ENCODE results near the gene LSP1.
"Not testable (repeated sequence)": the region's sequence is repeated elsewhere in the genome, so short reads cannot be mapped to it uniquely, and the experiment has no call there.

LSP1 gene

DNA sequence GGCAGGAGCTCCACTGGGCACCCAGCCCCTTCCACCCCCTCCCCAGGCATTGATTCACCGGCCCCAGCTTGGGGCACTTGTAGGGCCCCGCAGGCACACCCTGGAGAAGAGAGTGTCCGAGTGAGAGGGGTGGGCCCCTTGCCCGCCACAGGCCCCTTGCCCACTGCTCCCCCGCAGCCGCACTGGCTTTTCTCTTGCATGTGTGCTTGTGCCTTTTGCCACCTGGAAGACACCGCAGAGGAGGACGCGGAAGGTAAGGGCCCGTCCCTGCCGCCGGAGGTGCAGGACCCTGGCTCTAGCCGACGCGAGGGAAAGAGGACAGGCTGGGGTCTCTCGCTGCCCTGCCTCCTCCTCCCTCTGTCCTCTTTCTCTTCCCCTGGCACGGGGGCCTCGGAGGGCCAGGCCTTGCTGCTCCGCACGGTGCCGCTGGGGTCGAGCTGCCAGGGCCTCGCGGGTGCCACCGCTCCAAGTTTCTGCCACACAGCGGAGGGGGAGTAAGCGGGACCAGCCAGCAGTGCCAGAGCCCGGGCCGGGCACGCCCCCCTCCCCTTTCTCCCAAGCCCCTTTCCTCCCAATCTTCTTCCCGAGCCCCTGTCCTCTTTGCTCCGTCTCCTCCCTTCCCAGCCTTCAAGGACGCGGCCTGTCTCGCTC lies 76.1 kb downstream of the LSP1 start:
- DNase-seq (ENCODE audit: low spot score), result no peak

DNA sequence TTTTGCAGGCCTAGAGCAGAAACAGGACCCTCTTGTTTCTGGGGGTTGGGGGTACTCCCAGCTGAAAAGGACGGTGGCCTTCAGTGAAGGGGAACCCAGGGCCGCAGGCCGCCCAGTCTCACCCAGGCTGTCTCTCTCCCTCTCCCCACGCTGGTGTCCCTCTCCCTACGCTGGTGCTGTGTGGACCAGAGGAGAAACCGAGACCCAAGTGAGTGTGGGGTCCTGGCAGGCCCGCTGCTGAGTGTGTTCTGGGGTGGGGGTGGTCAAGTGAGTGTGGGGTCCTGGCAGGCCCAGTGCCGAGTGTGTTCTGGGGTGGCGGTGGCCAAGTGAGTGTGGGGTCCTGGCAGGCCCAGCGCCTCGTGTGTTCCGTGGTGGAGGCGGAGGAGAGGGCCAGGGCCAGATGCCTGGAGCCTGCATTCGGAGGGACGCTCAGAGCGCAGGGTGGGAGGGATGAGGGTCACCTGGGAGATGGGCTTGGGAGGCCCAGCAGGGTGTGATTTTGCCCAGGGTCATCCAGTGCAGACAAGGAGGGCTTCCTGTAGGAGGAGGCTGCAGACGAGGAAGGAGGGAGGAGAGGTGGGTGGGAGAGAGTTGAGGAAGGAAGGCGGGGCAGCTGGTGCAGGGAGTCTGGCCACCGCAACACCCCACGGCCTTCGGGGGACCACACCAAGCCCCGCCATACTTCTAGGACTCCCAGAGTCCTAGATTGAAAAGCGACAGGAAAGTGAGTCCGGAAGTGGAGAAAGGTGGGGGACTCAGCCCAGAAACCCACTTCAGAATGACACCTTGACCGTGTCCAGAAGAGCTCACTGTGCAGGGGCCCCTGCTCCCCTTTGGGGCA lies 77.0 kb downstream of the LSP1 start:
- DNase-seq (ENCODE audit: low spot score), result no peak

DNA sequence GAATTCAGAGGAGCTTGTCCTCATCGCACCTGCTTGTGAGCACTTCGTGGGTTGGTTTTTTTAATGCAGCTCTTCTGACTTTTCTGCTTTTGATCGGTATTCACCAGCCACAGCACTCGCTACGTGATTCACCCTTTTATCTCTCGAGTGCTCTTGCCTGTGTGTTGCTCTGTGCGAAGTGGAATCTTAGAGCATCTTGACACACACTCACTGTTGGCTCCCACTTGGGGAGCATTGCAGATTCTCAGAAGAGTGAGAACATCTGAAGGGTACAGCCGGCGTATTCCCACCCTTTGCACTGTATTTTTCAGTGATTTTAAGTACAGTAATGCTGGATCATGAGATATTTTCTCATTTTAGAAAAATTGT lies 77.6 kb downstream of the LSP1 start:
- no peak for DNase-seq (ENCODE audit: low spot score)

DNA sequence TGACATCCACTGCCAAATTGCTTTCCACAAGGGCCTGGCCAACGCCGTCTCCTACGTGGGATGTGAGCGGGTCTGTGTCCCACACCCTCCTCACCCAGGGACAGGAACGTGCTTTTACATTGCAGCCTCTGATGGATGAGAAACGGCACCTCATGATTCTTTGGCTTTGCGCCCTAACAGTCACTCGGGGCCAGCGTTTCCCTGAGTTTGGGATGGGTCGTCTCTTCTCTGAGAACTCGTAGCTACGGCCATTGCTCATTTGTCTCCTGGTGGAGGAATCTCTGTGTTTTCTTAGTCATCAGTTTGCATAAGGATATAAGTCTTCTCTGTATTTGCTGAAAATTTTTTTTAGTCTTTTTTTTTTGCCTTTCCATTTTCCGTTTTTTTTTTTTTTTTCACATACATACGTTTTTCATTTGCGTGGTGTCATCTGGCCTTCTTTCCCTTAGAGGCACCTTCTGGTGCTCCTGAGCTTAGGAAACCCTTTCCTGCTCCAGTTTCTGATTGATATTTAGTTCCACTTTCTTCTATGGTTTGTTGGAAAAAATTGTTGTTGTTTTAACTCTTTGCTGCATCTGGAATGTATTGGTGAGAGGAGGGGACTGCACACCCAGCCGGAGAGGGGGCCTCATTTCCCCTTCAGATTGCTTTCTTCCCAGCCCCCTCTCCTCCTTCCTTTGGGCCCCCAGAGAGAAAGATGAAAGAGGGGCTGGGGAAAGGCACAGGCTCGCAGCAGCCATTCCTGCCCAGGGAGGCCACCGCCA lies 78.6 kb downstream of the LSP1 start:
- DNase-seq (ENCODE audit: low spot score), result no peak

DNA sequence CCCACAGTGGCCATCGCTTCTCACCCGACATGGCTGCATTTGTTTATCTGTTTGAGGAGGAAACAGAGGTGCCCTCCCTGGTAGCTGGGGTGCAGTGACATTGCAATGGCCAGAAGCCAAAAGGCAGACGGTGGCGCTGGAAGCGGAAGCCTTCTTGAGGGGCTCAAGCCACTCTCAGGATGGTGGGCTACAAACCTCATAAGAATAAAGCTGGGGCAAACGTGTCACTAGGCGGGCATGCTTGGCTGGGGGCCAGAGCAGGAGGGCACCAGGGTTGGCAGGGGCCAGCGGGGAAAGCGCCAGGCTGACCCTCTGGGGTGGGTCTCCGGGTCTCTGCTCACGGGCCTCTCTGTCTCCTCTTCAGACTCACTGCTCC lies 79.2 kb downstream of the LSP1 start:
- DNase-seq (ENCODE audit: low spot score), result no peak

DNA sequence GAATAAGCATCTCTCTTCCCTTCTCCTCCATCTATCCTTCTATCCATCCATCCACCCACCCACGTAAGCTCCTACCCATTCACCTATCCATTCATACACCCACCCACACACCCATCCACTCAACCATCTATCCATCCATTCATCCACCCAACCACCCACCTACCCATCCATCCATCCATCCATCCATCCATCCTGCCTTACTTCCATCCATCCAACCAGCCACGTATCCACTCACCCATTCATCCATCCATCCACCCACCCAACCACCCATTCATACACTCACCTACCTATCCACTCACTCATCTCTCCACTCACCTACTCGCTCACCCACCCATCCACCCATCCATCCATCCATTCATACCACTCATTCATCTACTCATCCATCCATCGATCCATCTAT lies 79.8 kb downstream of the LSP1 start:
- no peak for DNase-seq (ENCODE audit: low spot score)

DNA sequence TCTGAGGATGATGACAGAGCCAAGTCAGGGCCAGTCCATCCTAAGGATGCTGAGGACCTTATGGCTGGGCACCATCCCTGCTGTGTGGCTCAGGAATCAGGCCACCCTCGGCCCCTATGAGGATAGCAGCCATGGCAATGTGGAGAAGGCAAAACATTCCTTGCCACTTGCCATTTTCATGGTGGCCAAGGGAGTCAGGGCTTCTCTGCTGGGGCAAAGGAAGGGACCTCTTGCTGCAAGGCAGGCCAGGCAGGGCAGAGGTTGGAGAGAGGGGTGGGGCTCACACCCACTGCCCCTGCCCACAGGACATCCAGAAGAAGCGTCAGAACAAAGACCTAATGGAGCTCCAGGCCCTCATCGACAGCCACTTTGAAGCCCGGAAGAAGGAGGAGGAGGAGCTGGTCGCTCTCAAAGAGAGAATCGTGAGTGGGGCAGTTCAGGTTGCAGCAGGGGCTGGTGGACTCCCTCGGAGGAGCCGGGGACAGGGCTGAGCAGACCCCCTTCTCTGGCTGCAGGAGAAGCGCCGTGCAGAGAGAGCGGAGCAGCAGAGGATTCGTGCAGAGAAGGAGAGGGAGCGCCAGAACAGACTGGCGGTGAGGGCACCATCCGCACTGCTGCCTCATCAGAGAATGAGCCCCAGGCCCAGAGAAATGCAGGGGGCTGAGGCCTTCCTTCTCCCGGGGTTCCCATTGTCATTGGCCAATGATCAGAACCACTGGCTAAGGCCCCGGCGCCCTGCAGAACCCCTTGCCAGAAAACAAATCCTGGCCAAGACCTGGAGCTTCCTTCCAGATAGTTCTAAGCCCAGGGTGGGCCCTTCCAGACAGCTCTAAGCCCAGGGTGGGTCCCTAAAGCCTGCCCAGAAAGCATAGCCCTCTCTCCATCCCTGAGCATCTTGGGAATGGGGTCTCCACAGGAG lies 80.8 kb downstream of the LSP1 start:
- DNase-seq (ENCODE audit: low spot score), result no peak

DNA sequence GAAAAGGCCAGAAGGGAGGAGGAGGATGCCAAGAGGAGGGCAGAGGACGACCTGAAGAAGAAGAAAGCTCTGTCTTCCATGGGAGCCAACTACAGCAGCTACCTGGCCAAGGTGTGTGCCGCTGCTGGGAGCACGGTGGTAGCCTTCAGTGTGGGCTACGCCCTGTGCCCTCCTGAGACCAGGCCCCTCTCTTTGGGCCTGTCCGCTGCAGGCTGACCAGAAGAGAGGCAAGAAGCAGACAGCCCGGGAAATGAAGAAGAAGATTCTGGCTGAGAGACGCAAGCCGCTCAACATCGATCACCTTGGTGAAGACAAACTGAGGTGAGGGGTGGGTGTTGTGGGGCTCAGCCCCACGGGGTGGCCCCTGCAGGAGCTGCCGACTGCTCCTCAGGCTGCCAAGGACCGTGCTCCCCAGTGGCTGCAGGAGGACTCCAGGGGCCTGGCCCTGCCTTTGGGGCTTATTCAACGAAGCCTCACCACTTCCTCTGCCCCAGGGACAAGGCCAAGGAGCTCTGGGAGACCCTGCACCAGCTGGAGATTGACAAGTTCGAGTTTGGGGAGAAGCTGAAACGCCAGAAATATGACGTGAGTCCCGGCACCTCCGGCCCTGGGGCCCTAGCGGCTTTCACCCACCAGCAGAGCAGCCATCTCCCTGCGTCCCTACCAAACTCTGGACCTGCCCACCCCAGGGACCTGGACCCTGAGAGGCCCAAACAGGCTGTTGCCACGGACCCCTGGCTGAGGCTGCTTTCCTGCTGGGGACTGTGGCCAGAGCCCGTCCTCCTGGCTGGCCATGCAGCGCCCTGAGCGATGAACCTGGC lies 81.7 kb downstream of the LSP1 start:
- no peak for DNase-seq (ENCODE audit: low spot score)

DNA sequence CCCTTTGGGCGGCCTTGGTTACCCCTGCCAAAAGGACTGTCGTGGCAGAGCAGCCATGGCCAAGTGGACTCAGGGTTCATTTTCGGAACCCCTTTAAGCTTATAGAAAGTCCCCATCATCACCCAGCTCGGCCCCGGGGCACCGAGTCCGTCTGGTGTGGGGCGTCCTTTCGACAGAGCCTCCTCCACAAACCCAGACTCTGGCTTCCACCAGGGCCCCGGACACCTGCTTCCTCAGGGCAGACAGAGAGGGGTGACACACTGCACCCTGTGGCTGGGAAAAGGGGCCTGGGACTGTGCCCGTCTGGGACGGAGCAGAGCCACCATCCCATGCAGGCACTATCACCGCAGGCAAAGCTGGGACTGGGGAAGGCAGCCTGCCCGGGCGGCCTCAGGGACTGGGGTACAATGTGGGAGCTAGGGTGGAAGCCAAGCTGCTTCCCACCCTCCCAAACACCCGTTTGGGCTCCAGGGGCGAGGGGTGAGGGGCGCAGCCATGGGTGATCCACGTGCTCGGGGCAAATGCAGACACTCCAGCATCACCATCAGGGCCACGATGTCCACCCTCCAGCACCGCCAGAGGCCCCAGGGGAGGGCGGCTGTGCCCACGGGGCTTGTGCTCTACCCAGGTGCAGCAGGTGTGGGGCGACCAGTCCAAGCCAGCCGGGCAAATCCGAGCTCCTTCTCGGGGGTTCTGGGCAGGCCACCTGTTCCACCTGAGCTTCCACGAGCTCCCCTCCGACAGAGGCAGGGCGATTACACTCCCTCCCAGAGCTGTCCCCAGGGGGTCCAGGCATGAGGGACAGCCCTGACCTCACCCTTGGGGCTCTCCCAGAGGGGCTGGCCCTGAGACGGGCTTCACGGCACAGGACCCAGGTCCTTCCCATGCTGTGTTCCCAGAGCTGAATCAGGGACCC lies 82.5 kb downstream of the LSP1 start:
- DNase-seq (ENCODE audit: low spot score), result no peak

DNA sequence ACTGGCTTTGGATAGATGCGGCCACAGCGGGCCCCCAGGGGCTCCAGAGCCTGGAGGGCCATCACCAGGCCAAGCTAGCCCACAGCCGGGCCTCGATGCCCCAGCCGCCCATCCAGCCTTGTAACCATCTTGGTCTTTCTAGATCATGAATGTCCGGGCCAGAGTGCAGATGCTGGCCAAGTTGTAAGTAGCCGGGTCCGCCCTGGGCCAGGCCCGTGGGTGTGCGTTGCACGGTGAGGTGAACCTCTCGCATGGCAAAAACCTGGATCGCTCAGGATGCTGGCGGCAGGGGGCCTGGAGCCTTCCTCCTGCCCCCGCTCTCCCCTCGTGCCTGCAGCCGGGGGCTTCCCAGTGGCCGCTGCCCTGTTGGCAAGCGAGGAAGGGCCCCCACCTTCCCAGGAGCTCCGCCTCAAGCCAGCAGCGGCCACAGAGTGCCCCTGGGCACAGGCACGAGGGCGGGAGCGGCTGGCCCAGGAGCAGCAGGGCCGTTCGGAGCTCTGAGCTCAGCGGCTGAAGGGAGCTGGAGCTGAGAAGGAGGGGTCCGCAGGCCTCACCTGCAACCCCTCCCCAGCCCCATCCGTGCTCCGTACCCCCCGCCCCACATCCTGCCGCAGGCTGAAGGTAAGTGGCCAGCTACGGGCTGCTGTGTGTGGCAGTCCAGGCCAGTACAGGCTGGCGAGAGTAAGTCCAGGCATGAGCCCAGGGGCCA lies 83.3 kb downstream of the LSP1 start:
- DNase-seq (ENCODE audit: low spot score), result no peak

DNA sequence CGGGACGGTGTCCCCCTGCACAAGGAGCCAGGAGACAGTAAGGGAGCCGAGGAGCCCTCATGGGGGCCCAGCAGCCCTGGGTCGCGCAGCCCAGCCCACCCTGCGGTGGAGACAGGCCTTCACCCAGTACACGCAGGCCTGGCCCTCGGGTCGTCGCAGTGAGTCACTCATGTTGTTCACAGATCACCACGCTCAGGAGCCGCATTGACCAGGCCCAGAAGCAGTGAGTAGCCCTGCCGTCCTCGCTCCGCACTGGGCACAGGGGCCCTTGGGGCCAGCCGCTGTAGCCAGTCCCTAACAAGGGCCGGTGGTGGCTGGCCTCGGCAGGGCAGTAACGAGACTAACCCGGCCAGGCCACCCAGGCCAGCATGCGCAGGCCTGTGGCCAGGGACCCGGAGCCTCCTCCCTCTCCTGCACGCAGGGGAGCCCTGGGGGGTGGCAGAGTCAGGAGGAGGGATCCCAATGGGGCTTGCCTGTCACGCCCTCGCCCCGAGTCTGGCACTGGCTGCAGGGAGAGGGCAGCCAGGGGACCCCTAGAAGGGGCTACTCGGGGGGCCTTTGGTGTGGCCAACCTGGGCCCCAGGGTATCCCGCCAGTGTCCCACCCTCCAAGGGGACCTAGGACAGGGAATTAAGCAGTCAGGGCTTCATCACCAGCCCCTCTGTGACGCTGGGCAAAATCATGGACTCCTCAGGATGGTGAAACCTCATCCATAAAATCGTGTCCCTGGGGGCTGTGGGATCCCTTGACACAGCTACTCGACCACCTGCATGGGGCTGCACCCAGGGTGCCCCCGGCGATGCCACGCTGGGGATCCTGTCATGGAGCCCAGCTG lies 84.1 kb downstream of the LSP1 start:
- no peak for DNase-seq (ENCODE audit: low spot score)

DNA sequence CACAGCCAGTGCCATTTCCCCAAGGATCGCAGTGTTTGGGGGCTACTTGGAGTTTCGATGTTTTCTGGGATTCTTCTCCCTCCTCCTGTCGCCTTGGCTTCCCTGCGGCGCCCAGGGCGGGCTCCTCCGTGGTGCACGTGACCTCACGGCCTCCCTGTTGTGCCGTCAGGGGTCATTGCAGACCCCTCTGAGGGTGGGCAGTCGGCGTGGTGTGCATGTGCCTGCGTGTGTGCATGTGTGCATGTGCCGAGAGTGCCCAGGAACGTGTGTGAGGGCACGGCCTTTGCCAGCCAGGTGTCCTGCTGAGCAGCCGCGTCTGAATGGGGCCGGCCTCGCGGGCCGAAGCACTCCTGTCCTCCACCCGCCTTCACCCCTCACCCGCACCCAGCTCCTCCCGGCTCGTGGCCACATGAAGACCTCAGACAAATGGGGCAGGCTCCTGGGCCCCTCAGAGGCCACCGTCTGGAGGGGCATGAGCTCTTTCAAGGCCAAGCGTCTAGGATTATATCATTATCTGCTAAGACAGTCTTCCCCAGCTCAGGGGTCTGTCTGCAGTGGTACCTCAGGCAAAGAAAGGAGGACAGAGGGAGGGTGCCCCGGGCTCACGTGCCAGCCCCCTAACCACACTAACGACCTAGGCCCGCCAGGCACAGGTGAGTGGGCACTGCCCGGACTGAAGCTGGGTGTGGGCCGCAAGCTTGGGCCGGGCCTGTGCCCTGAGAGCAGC lies 84.9 kb downstream of the LSP1 start:
- no peak for DNase-seq (ENCODE audit: low spot score)

DNA sequence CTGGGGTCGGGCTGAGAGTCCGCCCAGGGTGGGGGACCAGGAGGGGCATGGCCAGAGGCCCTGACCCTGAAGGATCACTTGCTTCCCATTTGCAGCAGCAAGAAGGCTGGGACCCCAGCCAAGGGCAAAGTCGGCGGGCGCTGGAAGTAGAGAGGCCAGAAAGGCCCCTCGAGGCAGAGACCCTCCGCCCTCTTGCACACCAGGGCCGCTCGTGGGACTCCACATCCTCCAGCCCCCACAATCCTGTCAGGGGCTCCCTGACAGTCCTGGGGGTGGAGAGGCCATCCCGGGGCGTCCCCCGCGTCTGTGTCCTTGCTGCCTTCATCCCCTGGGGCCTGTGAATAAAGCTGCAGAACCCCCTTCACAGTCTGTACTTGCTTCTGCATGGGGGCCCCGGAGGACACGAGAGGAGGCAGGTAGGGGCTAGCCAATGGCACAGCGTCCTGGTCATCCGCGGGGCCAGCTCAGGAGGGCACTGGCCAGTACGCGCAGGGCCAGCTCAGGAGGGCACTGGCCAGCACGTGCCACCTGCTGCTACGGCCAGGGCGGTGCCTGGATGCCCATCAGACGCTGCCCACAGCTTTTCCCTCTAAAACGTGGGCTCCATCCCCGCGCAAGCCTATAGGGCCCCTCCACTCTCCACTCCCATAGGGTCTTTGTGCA lies 85.6 kb downstream of the LSP1 start:
- DNase-seq (ENCODE audit: low spot score), result no peak

DNA sequence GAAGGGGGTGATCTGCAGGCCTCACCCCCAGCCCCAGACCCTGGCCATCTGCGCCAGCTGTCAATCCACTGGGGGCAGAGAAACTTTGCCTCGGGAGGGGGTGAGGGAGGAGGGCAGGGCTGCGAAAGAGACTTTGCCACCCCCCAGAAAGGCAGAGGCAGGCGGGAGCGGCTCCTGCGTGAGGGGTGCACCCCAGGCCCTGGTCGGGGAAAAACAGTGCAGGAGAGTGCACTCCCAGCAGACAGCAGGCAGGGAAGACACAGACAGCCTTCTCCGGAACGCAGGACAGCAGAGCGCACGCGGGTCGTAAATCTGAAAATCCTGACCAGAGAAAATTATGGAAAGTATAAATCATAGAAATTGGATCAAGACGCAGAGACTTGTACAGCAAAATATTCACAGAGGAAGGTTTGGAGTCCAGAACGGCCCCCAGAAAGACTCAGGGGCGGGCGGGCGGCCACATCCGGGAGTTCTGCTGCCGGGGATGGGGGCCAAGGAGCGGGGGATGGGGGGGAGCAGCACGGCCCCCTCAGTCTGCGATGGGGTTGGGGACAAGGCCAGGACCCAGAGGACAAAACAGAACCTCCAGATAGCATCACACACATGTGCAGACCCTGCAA lies 86.2 kb downstream of the LSP1 start:
- no peak for DNase-seq (ENCODE audit: low spot score)

DNA sequence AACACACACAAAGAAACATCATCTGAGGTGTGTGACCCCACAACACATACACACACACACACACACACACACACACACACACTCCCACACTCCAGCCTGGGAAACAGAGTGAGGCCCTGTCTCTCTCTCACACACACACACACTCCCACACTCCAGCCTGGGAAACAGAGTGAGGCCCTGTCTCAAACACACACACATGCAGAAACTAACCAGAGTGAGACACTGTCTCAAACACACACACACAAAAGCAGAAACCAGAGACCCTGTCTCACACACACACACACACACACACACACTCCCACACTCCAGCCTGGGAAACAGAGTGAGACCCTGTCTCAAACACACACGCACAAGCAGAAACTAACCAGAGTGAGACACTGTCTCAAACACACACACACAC lies 86.9 kb downstream of the LSP1 start:
- DNase-seq (ENCODE audit: low spot score), result not testable (repeated sequence)
